ENCODE data around the gene EOLA1. TPM values are rescaled to one million over a fixed set of nuclear protein-coding genes. Genes with fewer than 3 reads are reported as not detected.
"Not testable (repeated sequence)": the region's sequence is repeated elsewhere in the genome, so short reads cannot be mapped to it uniquely, and the experiment has no call there.

EOLA1 gene
- total RNA-seq, 1 experiment from 2014 or later = 17.8 TPM

GRCh38 chrX:149539283-149540130 is 1.3 kb upstream of the EOLA1 start:
- peak; percentile 89 for DNase-seq
- CTCF ChIA-PET = interaction anchor here (0.7 to 1.8 kb wide), 4 partner anchors 12 to 45 kb away, joined by 3 to 6 read pairs (median 4); no protein-coding TSS in a partner anchor
- TF ChIP-seq CTCF (IDR thresholded peaks at IDR 0.05; ENCODE audit: unreplicated experiment) = no peak
- Mint-ChIP-seq H3K27ac (ENCODE audit: unreplicated experiment) (peak overlapping the region; percentile 96), H3K9me3 (ENCODE audit: low read depth, unreplicated experiment) (no peaks in the 10 kb centered on the region), H3K36me3 (ENCODE audit: insufficient read depth, unreplicated experiment) (peaks cover 33% of the 10 kb centered on the region), H3K27me3 (ENCODE audit: unreplicated experiment) (no peaks in the 10 kb centered on the region), H3K4me1 (ENCODE audit: low read depth, unreplicated experiment) (no peaks in the 10 kb centered on the region), H3K4me3 (ENCODE audit: low read depth, unreplicated experiment) (peak overlapping the region; percentile 75)
- intact Hi-C loops (cut with micrococcal nuclease; ENCODE audit: unreplicated experiment) = no loop called here
- BruUV-seq (replicated peaks) = no TSS peak

GRCh38 chrX:149540131-149540620 is 636 bp upstream of the EOLA1 start:
- Mint-ChIP-seq H3K27me3 (ENCODE audit: unreplicated experiment) (no peaks in the 10 kb centered on the region), H3K36me3 (ENCODE audit: insufficient read depth, unreplicated experiment) (peaks cover 33% of the 10 kb centered on the region), H3K4me3 (ENCODE audit: low read depth, unreplicated experiment) (peak overlapping the region; percentile 75), H3K27ac (ENCODE audit: unreplicated experiment) (peak overlapping the region; percentile 96), H3K9me3 (ENCODE audit: low read depth, unreplicated experiment) (no peaks in the 10 kb centered on the region), H3K4me1 (ENCODE audit: low read depth, unreplicated experiment) (no peaks in the 10 kb centered on the region)
- intact Hi-C loops (cut with micrococcal nuclease; ENCODE audit: unreplicated experiment) = no loop called here
- no TSS peak for BruUV-seq (replicated peaks)
- CTCF ChIA-PET = interaction anchor here (0.7 to 1.8 kb wide), 5 partner anchors 13 to 46 kb away, joined by 3 to 7 read pairs (median 5); no protein-coding TSS in a partner anchor
- no peak for TF ChIP-seq CTCF (IDR thresholded peaks at IDR 0.05; ENCODE audit: unreplicated experiment)
- peak; percentile 89 for DNase-seq

- intact Hi-C loops (cut with micrococcal nuclease; ENCODE audit: unreplicated experiment) = no loop called here
- H3K4me3 Mint-ChIP-seq (ENCODE audit: low read depth, unreplicated experiment) = peak overlapping the region; percentile 75
- H3K9me3 Mint-ChIP-seq (ENCODE audit: low read depth, unreplicated experiment) = no peaks in the 10 kb centered on the region
- DNase-seq = no peak
- no peaks in the 10 kb centered on the region for H3K4me1 Mint-ChIP-seq (ENCODE audit: low read depth, unreplicated experiment)
- H3K27ac Mint-ChIP-seq (ENCODE audit: unreplicated experiment) = peak overlapping the region; percentile 96
- CTCF ChIA-PET = interaction anchor here (1.1 kb wide), 1 partner anchor 30 kb away, joined by 3 read pairs; no protein-coding TSS in a partner anchor
- TF ChIP-seq CTCF (IDR thresholded peaks at IDR 0.05; ENCODE audit: unreplicated experiment) = no peak
- H3K36me3 Mint-ChIP-seq (ENCODE audit: insufficient read depth, unreplicated experiment) = peaks cover 33% of the 10 kb centered on the region
- BruUV-seq (replicated peaks) = no TSS peak
- H3K27me3 Mint-ChIP-seq (ENCODE audit: unreplicated experiment) = no peaks in the 10 kb centered on the region
Observed at GRCh38 chrX:149541521-149542047, 772 bp downstream of the EOLA1 start.

- peak; percentile 7 for DNase-seq
- CTCF ChIA-PET; H3K9me3 Mint-ChIP-seq (ENCODE audit: low read depth, unreplicated experiment); H3K27ac Mint-ChIP-seq (ENCODE audit: unreplicated experiment); BruUV-seq (replicated peaks); H3K4me3 Mint-ChIP-seq (ENCODE audit: low read depth, unreplicated experiment); H3K4me1 Mint-ChIP-seq (ENCODE audit: low read depth, unreplicated experiment); intact Hi-C loops (cut with micrococcal nuclease; ENCODE audit: unreplicated experiment); H3K27me3 Mint-ChIP-seq (ENCODE audit: unreplicated experiment): not testable (repeated sequence)
- peaks cover 15% of the 10 kb centered on the region for H3K36me3 Mint-ChIP-seq (ENCODE audit: insufficient read depth, unreplicated experiment)
Observed at GRCh38 chrX:149545545-149546543, 5.0 kb downstream of the EOLA1 start.

GRCh38 chrX:149546962-149547361 is 6.2 kb downstream of the EOLA1 start:
- H3K27me3 Mint-ChIP-seq (ENCODE audit: unreplicated experiment); BruUV-seq (replicated peaks); DNase-seq; CTCF ChIA-PET; H3K9me3 Mint-ChIP-seq (ENCODE audit: low read depth, unreplicated experiment); H3K4me3 Mint-ChIP-seq (ENCODE audit: low read depth, unreplicated experiment); intact Hi-C loops (cut with micrococcal nuclease; ENCODE audit: unreplicated experiment); H3K36me3 Mint-ChIP-seq (ENCODE audit: insufficient read depth, unreplicated experiment); H3K4me1 Mint-ChIP-seq (ENCODE audit: low read depth, unreplicated experiment); H3K27ac Mint-ChIP-seq (ENCODE audit: unreplicated experiment): not testable (repeated sequence)

GRCh38 chrX:149547782-149548181 is 7.0 kb downstream of the EOLA1 start:
- H3K9me3 Mint-ChIP-seq (ENCODE audit: low read depth, unreplicated experiment); H3K4me1 Mint-ChIP-seq (ENCODE audit: low read depth, unreplicated experiment); H3K36me3 Mint-ChIP-seq (ENCODE audit: insufficient read depth, unreplicated experiment); H3K27ac Mint-ChIP-seq (ENCODE audit: unreplicated experiment); H3K27me3 Mint-ChIP-seq (ENCODE audit: unreplicated experiment); intact Hi-C loops (cut with micrococcal nuclease; ENCODE audit: unreplicated experiment); CTCF ChIA-PET; BruUV-seq (replicated peaks); H3K4me3 Mint-ChIP-seq (ENCODE audit: low read depth, unreplicated experiment); DNase-seq: not testable (repeated sequence)

GRCh38 chrX:149549701-149550100 is 8.9 kb downstream of the EOLA1 start, which contains the start of gene HSFX3:
TSS of gene HSFX3 (minus strand) at chrX:149549924. CDS start at chrX:149549852, 72 bp downstream.
- CTCF ChIA-PET; H3K4me3 Mint-ChIP-seq (ENCODE audit: low read depth, unreplicated experiment); H3K27me3 Mint-ChIP-seq (ENCODE audit: unreplicated experiment); intact Hi-C loops (cut with micrococcal nuclease; ENCODE audit: unreplicated experiment); H3K27ac Mint-ChIP-seq (ENCODE audit: unreplicated experiment); H3K4me1 Mint-ChIP-seq (ENCODE audit: low read depth, unreplicated experiment); H3K9me3 Mint-ChIP-seq (ENCODE audit: low read depth, unreplicated experiment); H3K36me3 Mint-ChIP-seq (ENCODE audit: insufficient read depth, unreplicated experiment); BruUV-seq (replicated peaks); DNase-seq: not testable (repeated sequence)
